Measurements from ENCODE around the gene METTL21C.

Gene METTL21C

DNA sequence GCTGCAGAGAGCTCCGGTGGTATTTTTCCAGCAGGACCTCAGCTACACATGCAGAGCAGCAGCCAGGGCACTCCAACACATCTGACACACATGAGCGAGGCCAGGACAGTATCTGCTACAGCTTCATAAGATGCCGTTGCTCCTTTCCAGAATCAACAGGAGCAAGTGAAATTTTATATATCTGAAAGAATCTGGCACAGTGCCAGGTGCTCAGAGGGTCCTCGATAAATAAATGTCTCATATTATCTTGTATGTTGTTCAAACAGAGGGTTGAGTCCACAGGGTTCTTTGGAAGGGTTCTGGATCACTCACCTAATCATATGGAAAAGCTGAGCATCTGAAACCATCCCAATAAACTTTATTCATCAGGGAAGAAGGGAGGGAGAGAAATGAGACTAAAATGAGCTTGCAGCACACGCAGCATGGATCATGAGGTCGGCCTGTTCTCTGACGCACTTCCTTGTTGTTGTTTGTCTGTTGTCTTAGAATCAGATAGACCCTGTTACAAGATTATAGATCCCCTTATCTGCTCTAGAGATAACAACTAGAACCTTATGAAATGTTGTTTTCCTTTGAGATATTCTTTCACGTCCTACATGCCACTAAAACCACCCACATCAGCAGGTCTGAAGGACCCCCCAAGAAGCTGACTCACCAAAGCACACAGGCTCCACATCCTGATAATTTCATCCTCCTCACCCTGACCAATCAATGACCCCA, 3.2 kb upstream of the METTL21C start:
- no peak for DNase-seq (ENCODE audit: low read depth)

- DNase-seq (ENCODE audit: low read depth): no peak
Observed at GRCh38 chr13:102697264-102697663, 2.4 kb upstream of the METTL21C start.

- no peak for DNase-seq (ENCODE audit: low read depth)
Observed at GRCh38 chr13:102696465-102696864, 1.6 kb upstream of the METTL21C start.

DNA sequence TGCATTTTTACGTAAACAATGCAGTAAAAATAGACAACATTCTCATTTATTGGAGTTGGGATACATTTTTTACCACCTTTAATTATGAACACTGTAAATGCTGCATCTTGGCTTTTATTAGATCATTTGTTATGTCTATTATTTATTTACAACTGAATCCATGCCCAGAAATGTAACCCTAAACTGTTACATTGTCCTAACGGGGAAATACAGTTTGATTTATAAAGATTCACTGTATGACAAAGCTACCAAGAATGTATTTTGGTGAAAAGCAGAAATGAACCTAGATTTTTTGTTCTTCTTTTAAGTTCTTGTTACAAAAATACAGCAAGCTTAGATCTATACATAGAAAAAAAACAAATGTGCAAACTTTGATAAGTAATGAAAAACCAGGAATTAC, 1.1 kb downstream of the METTL21C start:
- no peak for DNase-seq (ENCODE audit: low read depth)

DNA sequence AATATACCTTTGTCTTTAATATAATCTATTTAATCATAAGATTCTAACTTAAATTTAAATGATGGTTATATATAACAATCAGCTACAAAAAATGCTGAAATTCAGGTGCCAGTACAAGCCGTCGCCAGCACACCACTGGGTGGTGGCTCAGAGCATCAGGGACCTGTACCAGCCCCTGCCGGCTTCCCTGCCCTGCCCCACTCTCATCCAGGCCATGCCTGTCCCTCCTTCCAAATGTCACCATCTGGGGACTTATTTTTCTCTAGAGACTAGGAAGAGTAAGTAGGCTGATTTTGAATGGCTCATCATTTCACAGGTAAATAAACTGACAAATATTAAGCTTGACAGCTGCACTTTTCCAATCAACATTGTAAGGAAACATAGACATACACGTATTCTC, 1.6 kb downstream of the METTL21C start:
- DNase-seq (ENCODE audit: low read depth): no peak

- no peak for DNase-seq (ENCODE audit: low read depth)
Observed at GRCh38 chr13:102692491-102692826, 2.4 kb downstream of the METTL21C start.

- DNase-seq (ENCODE audit: low read depth): no peak
Observed at GRCh38 chr13:102690883-102691282, 4.0 kb downstream of the METTL21C start.

DNA sequence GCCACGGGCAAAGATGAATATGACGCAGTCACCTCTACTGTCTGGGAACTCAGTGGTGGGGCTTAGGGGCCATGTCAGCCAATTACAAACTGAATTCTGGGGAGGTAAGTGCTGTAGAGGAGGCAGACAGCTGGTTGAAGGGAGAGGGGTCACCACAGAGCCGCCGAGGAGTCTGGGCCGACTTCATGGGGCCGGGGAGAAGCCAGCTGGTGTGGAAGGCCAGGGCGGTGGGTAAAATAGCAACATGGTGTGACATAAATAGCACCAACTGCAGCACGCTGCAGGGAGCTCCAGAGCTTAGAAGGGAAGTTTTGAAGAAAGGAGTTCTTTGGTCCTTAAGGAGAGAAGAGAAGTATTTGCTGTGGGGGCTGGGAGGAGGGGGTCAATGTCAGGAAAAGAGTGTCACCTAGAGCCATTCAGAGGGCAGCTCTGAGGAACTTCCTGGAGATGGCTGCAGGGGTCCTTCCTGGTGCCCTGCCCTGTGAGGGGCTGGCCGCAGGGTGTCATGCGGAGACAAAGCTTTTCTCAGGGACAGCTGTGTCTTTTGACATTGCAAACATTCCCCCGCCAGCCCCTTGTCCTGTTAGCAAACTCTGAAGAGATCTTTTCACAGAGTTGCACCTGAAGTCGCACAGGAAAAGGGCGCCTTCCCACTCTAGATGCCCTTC, 6.4 kb downstream of the METTL21C start:
- DNase-seq (ENCODE audit: low read depth): no peak

- DNase-seq (ENCODE audit: low read depth): no peak
Observed at GRCh38 chr13:102687520-102687919, 7.3 kb downstream of the METTL21C start.

DNA sequence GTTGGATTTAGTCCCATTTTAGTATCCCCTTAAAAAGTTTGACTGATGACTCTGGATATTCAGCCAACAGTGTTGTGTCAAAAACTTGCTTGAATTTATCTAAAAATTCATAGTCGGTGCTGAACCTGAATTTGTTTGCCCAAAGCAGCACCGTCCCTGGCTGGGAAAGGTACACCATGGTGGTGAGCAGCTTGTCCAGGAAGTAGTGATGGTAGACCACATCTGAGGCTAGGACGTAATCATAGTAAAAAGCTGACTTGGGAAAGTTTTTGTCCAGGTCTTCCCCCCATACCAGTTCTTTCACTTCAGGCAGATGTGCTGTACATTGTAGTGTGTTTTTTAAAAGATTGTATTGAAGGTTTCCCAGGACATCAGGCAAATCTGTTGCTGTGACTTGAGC, 8.8 kb downstream of the METTL21C start:
- no peak for DNase-seq (ENCODE audit: low read depth)

DNA sequence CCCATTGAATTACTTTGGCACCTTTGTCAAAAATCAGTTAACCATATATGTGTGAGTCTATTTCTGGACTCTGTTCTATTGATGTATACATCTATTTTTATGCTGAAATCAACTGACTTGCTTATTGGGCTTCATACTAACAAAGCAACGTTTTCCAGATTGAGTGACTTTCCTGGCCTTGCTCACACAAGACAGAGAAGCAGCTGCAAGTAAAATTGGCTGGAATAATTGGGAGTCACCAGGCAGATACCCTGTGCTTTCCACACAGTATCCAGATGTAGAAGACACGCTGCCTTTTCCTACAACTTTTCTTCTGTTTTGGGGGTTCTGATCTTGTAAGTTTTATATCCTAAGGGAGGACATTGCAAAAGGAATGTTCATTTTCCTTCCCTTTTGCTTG, 11.2 kb downstream of the METTL21C start:
- DNase-seq (ENCODE audit: low read depth): no peak

DNA sequence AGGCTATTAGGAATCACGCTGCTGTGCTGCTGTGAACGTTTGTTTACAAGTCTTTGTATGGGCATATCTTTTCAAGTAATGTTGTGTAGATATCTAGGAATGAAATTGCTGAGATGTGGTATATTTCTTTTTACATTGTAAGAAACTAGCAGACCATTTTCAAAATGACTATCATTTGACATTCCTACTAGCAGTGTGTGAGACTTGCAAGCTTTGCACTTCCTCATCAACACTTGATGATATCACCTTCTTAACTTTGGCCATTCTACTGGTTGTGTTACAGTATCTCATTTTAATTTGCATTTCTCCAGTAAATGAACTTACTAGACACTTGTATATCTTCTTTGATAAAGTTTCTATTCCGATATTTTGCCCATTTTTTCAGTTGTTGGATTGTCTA, 12.1 kb downstream of the METTL21C start:
- DNase-seq (ENCODE audit: low read depth): no peak

DNA sequence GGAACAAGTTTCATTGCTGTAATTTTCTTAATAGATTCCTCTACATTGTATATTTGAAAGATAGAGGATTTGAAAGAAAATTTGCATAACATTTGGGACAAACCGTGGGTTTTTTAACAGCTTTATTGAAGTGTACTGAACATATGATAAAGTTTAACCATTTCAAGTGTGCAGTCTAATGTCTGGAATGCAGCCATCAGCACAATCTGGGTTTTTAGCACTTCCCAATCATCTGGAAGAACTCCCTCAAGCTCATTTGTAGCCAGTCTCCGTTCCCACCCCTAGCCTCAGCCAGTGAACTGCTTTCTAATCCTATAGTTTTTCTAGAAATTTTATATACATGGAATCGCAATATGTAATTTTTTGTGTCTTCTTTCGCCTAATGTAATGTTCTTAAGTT, 12.6 kb downstream of the METTL21C start:
- DNase-seq (ENCODE audit: low read depth): no peak

GRCh38 chr13:102680842-102681740, 13.8 kb downstream of the METTL21C start:
- no peak for DNase-seq (ENCODE audit: low read depth)

GRCh38 chr13:102680133-102680717, 14.6 kb downstream of the METTL21C start:
- DNase-seq (ENCODE audit: low read depth): no peak

GRCh38 chr13:102679449-102680132, 15.3 kb downstream of the METTL21C start:
- DNase-seq (ENCODE audit: low read depth): no peak

DNA sequence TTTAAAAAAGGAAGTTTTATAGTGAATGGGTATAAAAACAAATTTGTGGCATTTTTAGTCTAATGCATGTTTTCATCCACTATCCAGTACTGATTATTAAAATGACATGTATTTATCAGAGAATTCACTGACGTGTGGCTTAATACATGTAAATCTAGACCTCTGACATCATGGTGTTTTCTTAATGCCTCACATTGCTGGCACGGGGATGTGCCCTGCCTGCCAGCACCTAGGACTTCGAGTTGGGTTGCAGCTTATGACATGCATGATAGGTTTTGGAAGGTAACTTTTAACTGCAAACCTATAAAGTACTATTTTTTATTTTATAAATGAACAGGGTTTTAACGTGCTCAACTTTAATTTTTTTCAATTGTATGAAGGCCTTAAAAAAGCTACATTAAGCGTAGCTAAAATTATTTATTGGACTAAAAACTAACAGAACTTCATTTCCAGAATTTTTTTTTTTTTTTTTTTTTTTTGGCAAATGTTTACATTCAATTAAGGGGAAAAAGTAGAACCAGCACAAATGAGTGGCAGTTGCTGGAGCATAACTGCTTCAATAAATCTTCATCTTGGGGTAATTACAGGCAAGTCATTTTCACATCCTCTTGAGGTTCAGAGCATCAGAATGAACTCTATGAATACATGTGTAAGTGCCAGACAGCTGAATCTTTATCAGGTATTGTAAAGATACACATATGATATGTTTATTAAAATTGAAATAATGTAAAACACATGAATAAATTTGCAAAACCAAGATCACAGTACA, 16.3 kb downstream of the METTL21C start:
- DNase-seq (ENCODE audit: low read depth): no peak

DNA sequence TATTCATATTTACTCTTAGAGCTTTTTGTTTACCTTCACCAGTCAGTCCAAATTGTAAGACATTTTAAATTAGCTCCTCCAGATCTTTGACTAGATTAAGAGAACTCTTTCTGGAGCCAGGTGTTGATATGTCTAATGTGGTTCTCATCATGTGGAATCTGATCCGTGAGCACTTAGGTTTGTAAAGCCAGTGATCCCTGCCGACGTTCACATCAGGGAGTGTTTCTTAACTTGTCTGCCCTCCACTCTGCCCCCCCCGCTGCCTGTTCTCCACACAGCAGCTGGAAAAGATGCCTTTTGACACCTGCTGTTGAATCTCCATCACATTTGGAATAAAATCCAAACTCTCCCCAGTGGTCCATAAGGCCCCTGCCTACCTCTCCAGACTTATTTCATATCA, 17.7 kb downstream of the METTL21C start:
- no peak for DNase-seq (ENCODE audit: low read depth)

GRCh38 chr13:102675115-102675514, 19.7 kb downstream of the METTL21C start:
- no peak for DNase-seq (ENCODE audit: low read depth)

GRCh38 chr13:102670130-102670529, 24.7 kb downstream of the METTL21C start:
- no peak for DNase-seq (ENCODE audit: low read depth)

GRCh38 chr13:102667911-102668310, 26.9 kb downstream of the METTL21C start:
- no peak for DNase-seq (ENCODE audit: low read depth)
